ENCODE results near the gene FAM20C.

FAM20C gene

GRCh38 chr7:216360-217300 lies 24.3 kb downstream of the FAM20C start:
- DNase-seq (ENCODE audit: low read depth) = no peak
- no peak for TF ChIP-seq CTCF (IDR thresholded peaks at IDR 0.05; ENCODE audit: control insufficient read depth, insufficient read depth, low read depth, low read length, missing control alignments)
- H3K4me3 ChIP-seq (ENCODE audit: control insufficient read depth, low read depth, low read length) = no peak overlapping the region

GRCh38 chr7:217781-218180 lies 25.4 kb downstream of the FAM20C start:
- no peak for TF ChIP-seq CTCF (IDR thresholded peaks at IDR 0.05; ENCODE audit: control insufficient read depth, insufficient read depth, low read depth, low read length, missing control alignments)
- no peak for DNase-seq (ENCODE audit: low read depth)
- no peak overlapping the region for H3K4me3 ChIP-seq (ENCODE audit: control insufficient read depth, low read depth, low read length)

GRCh38 chr7:218316-218715 lies 25.9 kb downstream of the FAM20C start:
- no peak for TF ChIP-seq CTCF (IDR thresholded peaks at IDR 0.05; ENCODE audit: control insufficient read depth, insufficient read depth, low read depth, low read length, missing control alignments)
- no peak for DNase-seq (ENCODE audit: low read depth)
- H3K4me3 ChIP-seq (ENCODE audit: control insufficient read depth, low read depth, low read length) = no peak overlapping the region

GRCh38 chr7:218896-219580 lies 26.7 kb downstream of the FAM20C start:
- no peak for TF ChIP-seq CTCF (IDR thresholded peaks at IDR 0.05; ENCODE audit: control insufficient read depth, insufficient read depth, low read depth, low read length, missing control alignments)

GRCh38 chr7:219581-220150 lies 27.3 kb downstream of the FAM20C start:
- H3K4me3 ChIP-seq (ENCODE audit: control insufficient read depth, low read depth, low read length) = no peak overlapping the region
- DNase-seq (ENCODE audit: low read depth) = no peak
- no peak for TF ChIP-seq CTCF (IDR thresholded peaks at IDR 0.05; ENCODE audit: control insufficient read depth, insufficient read depth, low read depth, low read length, missing control alignments)

More at GRCh38 chr7:218896-219580, 26.7 kb downstream of the FAM20C start:
- H3K4me3 ChIP-seq (ENCODE audit: control insufficient read depth, low read depth, low read length) = no peak overlapping the region
- no peak for DNase-seq (ENCODE audit: low read depth)

- no peak for TF ChIP-seq CTCF (IDR thresholded peaks at IDR 0.05; ENCODE audit: control insufficient read depth, insufficient read depth, low read depth, low read length, missing control alignments)
- DNase-seq (ENCODE audit: low read depth) = no peak
- H3K4me3 ChIP-seq (ENCODE audit: control insufficient read depth, low read depth, low read length) = no peak overlapping the region
These were observed 27.9 kb downstream of the FAM20C start for GRCh38 chr7:220151-220841.

Measured in AG09309 (cell line).